Measurements from ENCODE around the gene DYNC2H1.
"Not testable (repeated sequence)": the region's sequence is repeated elsewhere in the genome, so short reads cannot be mapped to it uniquely, and the experiment has no call there.

GRCh38 chr11:103374227-103374626, 265.0 kb downstream of the DYNC2H1 start:
- TF ChIP-seq POLR2AphosphoS5, CTCF (IDR thresholded peaks at IDR 0.05): not testable (repeated sequence)
